Stimulated activated CD4-positive, alpha-beta T cell treated with anti-CD3 and anti-CD28 coated beads, Interleukin-15, amount 100 ng/mL, for 24 hours (primary cell): ENCODE data around the gene ST6GALNAC2.
A peak's percentile ranks its signal among the peaks of the same experiment; 100 is the strongest.
"Not testable (repeated sequence)": the region's sequence is repeated elsewhere in the genome, so short reads cannot be mapped to it uniquely, and the experiment has no call there.

Source experiments
- DNase-seq: peaks from one replicate; pipeline ENCODE4 v3.0.0-alpha.2; 2020

ST6GALNAC2 gene

DNA sequence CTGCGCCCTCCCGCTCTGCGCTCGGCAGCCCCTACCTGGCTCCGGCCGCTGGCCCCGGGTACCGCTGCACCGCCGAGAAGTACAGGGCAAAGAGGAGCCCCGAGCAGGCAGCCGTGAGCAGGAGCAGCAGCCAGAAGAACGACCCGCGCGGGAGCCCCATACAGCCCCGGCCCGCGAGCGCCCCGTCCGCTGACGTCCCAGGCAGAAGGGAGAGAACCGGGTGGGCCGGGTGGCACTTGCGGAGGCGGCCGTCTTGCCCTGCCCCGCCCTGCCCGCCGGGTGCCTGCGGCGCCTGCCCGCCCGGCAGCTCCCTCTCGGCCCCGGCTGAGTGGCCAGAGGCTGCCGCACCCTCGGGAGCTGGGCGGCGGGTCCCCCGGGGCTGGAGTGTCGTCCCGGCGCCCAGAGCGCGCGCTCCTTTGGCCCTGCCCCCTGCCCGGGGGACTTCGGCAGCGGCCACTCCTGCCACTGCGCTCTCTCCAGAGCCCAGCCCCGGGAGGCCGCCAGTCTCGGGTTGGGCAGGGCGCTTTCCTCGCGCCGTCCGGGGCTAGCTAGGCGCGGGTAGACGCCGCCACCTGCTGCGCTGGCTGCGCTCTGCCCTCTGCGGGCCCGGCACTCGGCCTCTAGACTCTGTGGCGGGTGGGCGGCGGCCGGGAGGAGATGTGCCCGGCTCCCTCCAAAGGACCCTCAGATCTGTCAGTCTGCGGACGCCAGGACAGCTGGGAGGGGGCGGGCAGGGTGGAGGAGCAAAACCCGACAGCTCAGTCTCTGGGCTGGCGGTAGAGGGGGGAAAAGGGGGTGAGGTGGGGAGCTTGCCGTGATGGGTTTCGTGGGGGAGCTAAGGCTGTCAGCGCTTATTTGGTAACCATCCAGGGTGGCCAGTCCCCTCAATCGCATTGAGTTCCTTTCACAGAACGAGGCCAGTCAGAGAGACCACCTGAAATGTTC lies at the start of gene ST6GALNAC2:
Gene ST6GALNAC2 (minus strand): TSS at position 212 of the 945 bp plus-strand sequence. CDS start 52 bp downstream, at position 160.
- DNase-seq, result peak; percentile 61

- no peak for DNase-seq
These were observed 49.4 kb upstream of the ST6GALNAC2 start for GRCh38 chr17:76635039-76635438.

DNA sequence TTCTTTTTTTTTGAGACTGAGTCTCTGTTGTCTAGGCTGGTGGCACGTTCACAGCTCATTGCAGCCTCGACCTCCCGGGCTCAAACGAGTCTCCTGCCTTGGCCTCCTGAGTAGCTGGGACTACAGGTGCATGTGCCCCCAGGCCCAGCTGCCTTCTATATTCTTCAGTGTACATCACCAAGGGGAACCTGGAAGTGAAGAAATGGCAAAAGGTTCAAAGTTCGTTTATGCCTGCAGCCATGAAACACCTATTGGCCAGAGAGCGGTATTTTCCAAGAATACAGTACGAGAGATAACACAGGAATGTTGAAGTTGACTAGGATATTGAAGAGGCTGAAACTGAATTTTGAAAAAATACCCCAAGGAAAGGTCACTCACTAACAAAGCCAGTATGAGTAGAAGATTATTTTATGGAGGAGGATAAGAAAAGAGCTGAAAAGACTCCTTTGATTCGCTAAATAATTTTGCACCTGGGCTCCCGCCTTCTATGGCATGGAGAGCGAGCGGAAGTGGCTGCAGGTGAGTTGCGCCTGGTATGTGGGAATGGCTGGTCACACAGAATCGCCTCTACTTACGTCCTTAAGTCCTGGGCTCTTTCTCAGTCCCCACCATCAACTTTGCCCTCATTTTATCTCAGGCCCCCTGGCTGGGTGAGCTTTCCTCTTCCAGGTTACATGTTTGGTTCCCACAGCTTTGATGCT lies 48.1 kb upstream of the ST6GALNAC2 start:
- DNase-seq, result no peak

DNA sequence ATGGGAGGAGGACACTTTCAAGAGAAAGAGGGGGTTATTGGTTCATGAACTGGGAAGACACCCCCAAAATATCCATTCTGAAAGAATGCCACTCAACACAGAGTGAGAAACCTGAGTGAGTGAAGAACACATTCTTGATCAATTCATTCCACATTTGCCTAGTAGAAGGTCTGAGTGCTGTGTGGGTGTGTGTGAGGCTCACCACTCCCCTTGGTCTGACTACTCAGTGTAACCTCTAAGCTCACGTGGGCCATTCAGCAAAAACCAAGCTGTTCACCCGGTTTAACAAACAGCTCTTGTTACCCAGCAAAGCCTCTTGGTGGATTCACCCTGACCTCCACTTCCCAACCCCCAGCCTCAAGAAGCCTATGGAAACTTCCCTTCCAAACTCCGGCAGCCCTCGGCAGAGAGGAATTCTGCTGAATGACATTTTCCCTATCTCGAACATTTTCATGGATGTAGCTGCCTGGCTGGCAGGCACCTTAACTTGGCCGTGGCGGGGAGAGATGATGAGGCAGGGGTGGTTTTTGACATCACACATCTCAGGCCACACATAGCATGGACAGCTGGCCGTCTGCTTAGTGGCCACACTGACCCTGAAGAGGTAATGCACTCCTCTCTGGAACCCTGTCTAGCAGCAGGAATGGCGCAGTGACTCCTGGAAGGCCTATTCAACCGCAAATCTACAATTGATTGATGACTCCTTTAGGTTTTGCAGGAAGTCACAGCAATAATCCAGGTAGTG lies 46.3 kb upstream of the ST6GALNAC2 start:
- no peak for DNase-seq

GRCh38 chr17:76630151-76630550 lies 44.5 kb upstream of the ST6GALNAC2 start:
- no peak for DNase-seq

- no peak for DNase-seq
These were observed 41.9 kb upstream of the ST6GALNAC2 start for GRCh38 chr17:76627510-76627909.

GRCh38 chr17:76626442-76626841 lies 40.8 kb upstream of the ST6GALNAC2 start:
- DNase-seq, result no peak

DNA sequence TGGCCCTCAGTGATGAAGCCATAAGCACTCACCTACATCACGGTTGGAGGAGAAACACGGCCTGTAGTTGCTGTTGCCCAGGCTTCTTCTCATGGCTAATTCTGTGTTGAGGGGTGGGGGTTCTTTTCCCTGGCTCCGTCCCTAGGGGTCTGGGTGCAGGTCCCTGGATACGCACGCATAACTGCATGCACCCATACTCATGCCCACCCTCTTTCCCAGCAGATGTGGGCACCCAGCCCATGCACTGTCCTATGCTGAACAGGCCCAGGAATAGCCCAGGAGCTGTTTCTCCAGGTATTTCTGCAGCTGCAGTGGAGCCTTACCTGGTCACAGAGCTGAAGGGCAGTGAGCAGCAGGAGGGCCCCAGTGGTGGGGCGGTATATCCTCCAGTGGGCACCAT lies 39.8 kb upstream of the ST6GALNAC2 start:
- DNase-seq, result no peak

- peak; percentile 84 for DNase-seq
These were observed 37.8 kb upstream of the ST6GALNAC2 start for GRCh38 chr17:76623271-76624146.

GRCh38 chr17:76617838-76618237 lies 32.2 kb upstream of the ST6GALNAC2 start:
- DNase-seq, result no peak

DNA sequence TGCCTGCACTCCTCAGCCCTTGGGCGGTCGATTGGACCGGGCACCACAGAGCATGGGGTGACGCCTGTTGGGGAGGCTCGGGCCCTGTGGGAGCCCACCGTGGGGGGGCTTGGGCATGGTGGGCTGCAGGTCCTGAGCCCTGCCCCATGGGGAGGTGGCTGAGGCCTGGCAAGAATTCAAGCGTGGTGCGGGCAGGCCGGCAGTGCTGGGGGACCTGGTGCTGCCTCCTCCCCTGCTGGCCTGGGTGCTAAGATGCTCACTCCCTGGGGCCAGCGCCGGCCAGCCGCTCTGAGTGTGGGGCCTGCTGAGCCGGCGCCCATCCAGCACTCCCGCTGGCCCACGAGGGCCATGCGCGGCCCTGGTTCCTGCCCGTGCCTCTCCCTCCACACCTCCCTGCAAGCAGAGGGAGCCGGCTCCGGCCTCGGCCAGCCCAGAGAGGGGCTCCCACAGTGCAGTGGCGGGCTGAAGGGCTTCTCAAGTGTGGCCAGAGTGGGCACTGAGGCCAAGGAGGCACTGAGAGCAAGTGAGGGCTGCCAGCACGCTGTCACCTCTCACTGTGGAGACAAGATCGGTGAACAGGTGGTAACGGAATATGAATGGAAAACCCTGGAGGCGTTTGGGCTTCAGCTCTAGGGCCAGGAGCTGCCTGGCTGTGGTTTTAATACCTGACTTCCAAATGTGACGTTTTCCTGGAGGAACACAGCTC lies 29.4 kb upstream of the ST6GALNAC2 start:
- DNase-seq, result no peak

DNA sequence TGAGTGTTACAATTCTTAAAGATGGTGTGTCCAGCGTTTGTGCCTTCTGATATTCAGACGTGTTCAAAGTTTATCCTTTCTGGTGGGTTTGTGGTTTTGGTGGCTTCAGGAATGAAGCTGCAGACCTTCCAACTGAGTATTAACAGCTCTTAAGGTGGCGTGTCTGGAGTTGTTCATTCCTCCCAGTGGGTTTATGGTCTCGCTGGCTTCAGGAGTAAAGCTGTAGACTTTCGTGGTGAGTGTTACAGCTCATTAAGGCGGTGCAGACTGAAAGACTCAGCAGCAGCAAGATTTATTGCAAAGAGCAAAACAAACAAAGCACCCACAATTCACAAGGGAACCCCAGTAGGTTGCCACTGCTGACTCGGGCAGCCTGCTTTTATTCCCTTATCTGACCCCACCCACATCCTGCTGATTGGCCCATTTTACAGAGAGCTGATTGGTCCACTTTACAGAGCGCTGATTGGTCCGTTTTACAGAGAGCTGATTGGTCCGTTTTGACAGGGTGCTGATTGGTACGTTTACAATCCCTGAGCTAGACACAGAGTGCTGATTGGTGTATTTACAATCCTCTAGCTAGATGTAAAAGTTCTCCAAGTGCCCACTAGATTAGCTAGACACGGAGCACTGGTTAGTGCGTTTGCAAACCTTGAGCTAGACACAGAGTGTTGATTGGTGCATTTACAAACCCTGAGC lies 28.6 kb upstream of the ST6GALNAC2 start:
- DNase-seq, result peak; percentile 7

DNA sequence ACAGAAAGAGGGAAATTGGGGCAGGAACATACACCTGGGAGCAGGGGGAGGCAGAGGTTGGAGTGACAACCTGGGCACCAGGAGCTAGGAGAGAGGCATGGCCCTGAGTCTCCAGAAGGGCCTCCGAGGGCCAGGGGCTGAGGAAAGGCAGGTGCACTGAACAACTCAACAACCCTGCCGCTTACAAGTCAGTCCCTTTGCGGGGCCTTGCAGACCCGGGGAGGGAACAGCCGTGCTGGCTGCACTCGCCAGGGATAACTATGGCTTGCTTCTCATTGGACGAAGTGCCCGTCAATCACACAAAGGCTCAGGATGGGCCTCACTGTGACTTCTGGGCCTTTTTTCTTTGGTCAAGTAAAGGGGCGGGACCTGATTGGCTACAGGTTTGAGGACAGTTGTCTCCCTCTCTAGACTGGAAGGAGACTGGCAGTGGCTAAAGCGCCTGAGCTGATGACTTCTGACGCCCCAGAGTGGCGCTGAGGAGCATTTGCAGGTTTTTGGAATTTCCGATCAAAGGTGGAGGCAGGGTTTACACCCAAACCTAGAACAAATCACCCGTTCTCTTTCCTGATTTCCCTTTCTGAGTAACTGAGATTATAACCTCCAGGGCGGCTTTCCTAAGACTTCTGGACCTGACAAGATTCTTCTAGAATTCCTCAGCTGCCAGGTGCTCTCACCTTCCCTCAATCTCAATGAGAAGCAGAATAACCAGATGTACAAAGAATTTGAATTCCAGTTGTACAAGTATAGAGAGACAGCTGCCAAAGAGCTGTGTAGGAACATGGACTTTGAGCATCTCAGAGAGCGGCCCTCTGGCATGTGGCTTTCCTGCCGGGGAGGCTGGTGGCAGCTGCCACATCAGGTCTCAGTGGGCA lies 27.6 kb upstream of the ST6GALNAC2 start:
- DNase-seq, result no peak

DNA sequence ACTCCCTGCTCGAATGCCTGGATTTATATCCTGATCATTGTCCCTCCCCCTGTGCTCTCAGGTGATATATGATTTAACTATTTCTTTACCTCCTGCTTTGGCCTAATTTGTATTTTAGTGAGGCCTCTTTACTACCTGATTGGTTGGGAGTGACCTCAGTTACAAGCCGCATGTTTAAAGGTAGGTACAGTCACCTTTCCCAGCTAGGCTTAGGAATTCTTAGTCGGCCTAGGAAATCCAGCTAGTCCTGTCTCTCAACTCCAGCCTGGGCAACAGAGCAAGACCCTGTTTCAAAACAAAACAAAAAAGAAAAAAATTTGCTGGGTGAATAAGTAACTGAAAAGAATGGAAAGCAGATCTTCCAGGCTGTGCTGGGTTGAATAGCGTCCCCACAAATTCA lies 26.8 kb upstream of the ST6GALNAC2 start:
- DNase-seq, result no peak

- no peak for DNase-seq
These were observed 26.1 kb upstream of the ST6GALNAC2 start for GRCh38 chr17:76611758-76612157.

DNA sequence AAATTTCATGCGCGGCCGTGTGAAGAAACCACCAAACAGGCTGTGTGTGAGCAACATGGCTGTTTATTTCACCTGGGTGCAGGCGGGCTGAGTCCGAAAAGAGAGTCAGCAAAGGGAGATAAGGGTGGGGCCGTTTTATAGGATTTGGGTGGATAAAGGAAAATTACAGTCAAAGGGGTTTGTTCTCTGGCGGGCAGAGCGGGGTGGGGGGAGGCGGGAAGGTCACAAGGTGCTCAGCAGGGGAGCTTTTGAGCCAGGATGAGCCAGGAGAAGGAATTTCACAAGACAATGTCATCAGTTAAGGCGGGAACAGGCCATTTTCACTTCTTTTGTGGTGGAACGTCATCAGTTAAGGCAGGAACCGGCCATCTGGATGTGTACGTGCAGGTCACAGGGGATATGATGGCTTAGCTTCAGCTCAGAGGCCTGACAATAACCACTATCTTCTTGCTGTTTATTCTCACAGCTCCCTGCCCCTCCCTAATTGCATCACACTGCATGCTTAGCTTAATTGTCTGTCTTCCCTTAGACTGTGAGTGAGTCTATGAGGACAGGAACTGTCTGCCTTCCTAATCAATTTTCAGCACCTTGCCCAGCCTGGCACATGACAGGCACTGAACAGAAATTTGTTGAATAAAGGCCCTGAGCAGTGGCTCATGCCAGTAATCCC lies 25.6 kb upstream of the ST6GALNAC2 start:
- DNase-seq, result not testable (repeated sequence)

- not testable (repeated sequence) for DNase-seq
These were observed 21.0 kb upstream of the ST6GALNAC2 start for GRCh38 chr17:76606685-76607084.

DNA sequence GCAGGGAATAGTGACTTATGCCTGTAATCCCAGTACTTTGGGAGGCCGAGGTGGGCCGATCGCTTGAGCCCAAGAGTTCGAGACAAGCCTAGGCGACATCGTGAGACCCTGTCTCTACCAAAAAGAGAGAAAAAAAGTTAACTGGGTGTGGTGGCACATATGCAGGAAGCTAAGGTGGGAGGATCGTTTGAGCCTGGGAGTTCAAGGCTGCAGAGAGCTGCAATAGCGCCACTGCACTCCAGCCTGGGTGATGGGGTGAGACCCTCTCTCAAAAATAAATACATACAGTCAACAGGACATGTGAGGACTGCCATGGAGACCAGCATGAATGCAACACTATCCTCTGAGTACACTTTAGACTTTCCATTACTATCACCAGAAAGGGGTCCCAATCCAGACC lies 15.4 kb upstream of the ST6GALNAC2 start:
- DNase-seq, result no peak
